ENCODE data around the gene FXYD4. TPM values are rescaled to one million over a fixed set of nuclear protein-coding genes. Genes with fewer than 3 reads are reported as not detected.

Gene FXYD4
- total and polyA plus RNA-seq, 4 donors: not detected

GRCh38 chr10:43369921-43370320 is 1.5 kb upstream of the FXYD4 start:
- no peak overlapping the region for H3K4me3 ChIP-seq (ENCODE audit: low read depth, low read length)
- H3K27me3 ChIP-seq (ENCODE audit: control insufficient read depth, insufficient read depth, low read length): no peaks in the 10 kb centered on the region
- no peaks in the 10 kb centered on the region for H3K36me3 ChIP-seq (ENCODE audit: control insufficient read depth, insufficient read depth, low read length)
- no peak overlapping the region for H3K27ac ChIP-seq (ENCODE audit: low read depth, low read length)
- peaks cover 8% of the 10 kb centered on the region for H3K4me1 ChIP-seq (ENCODE audit: control insufficient read depth, insufficient read depth, low read length)
- WGBS (ENCODE audit: insufficient coverage): 100% methylated on average over 4 of the region's 4 CpGs
- no peaks in the 10 kb centered on the region for H3K9me3 ChIP-seq (ENCODE audit: control insufficient read depth, insufficient read depth, low read length)
- DNase-seq (ENCODE audit: low read depth in 4 of 6, low spot score in 6 of 6): no peak

- H3K4me1 ChIP-seq (ENCODE audit: control insufficient read depth, insufficient read depth, low read length): peaks cover 8% of the 10 kb centered on the region
- DNase-seq (ENCODE audit: low read depth in 4 of 6, low spot score in 6 of 6): no peak
- H3K9me3 ChIP-seq (ENCODE audit: control insufficient read depth, insufficient read depth, low read length): no peaks in the 10 kb centered on the region
- H3K36me3 ChIP-seq (ENCODE audit: control insufficient read depth, insufficient read depth, low read length): no peaks in the 10 kb centered on the region
- 86% methylated on average over 5 of the region's 9 CpGs for WGBS (ENCODE audit: insufficient coverage)
- H3K4me3 ChIP-seq (ENCODE audit: low read depth, low read length): no peak overlapping the region
- H3K27ac ChIP-seq (ENCODE audit: low read depth, low read length): no peak overlapping the region
- H3K27me3 ChIP-seq (ENCODE audit: control insufficient read depth, insufficient read depth, low read length): no peaks in the 10 kb centered on the region
Observed at GRCh38 chr10:43370671-43371215, 693 bp upstream of the FXYD4 start.

GRCh38 chr10:43372765-43373361 is 1.4 kb downstream of the FXYD4 start:
- H3K4me3 ChIP-seq (ENCODE audit: low read depth, low read length): no peak overlapping the region
- peaks cover 8% of the 10 kb centered on the region for H3K4me1 ChIP-seq (ENCODE audit: control insufficient read depth, insufficient read depth, low read length)
- 100% methylated on average over 1 of the region's 1 CpG for WGBS (ENCODE audit: insufficient coverage)
- no peaks in the 10 kb centered on the region for H3K27me3 ChIP-seq (ENCODE audit: control insufficient read depth, insufficient read depth, low read length)
- no peaks in the 10 kb centered on the region for H3K9me3 ChIP-seq (ENCODE audit: control insufficient read depth, insufficient read depth, low read length)
- H3K27ac ChIP-seq (ENCODE audit: low read depth, low read length): no peak overlapping the region
- no peaks in the 10 kb centered on the region for H3K36me3 ChIP-seq (ENCODE audit: control insufficient read depth, insufficient read depth, low read length)
- no peak for DNase-seq (ENCODE audit: low read depth in 4 of 6, low spot score in 6 of 6)

- DNase-seq (ENCODE audit: low read depth in 4 of 6, low spot score in 6 of 6): no peak
- no peak overlapping the region for H3K27ac ChIP-seq (ENCODE audit: low read depth, low read length)
- no peak overlapping the region for H3K4me3 ChIP-seq (ENCODE audit: low read depth, low read length)
- H3K4me1 ChIP-seq (ENCODE audit: control insufficient read depth, insufficient read depth, low read length): peaks cover 8% of the 10 kb centered on the region
- H3K9me3 ChIP-seq (ENCODE audit: control insufficient read depth, insufficient read depth, low read length): no peaks in the 10 kb centered on the region
- H3K36me3 ChIP-seq (ENCODE audit: control insufficient read depth, insufficient read depth, low read length): no peaks in the 10 kb centered on the region
- H3K27me3 ChIP-seq (ENCODE audit: control insufficient read depth, insufficient read depth, low read length): no peaks in the 10 kb centered on the region
- 69% methylated on average over 5 of the region's 5 CpGs for WGBS (ENCODE audit: insufficient coverage)
Observed at GRCh38 chr10:43373461-43373860, 2.0 kb downstream of the FXYD4 start.

GRCh38 chr10:43374194-43374593 is 2.8 kb downstream of the FXYD4 start:
- no peak overlapping the region for H3K4me3 ChIP-seq (ENCODE audit: low read depth, low read length)
- H3K4me1 ChIP-seq (ENCODE audit: control insufficient read depth, insufficient read depth, low read length): peaks cover 8% of the 10 kb centered on the region
- H3K36me3 ChIP-seq (ENCODE audit: control insufficient read depth, insufficient read depth, low read length): no peaks in the 10 kb centered on the region
- WGBS (ENCODE audit: insufficient coverage): 71% methylated on average over 2 of the region's 3 CpGs
- no peak for DNase-seq (ENCODE audit: low read depth in 4 of 6, low spot score in 6 of 6)
- no peaks in the 10 kb centered on the region for H3K27me3 ChIP-seq (ENCODE audit: control insufficient read depth, insufficient read depth, low read length)
- H3K27ac ChIP-seq (ENCODE audit: low read depth, low read length): no peak overlapping the region
- H3K9me3 ChIP-seq (ENCODE audit: control insufficient read depth, insufficient read depth, low read length): no peaks in the 10 kb centered on the region

- WGBS (ENCODE audit: insufficient coverage): 69% methylated on average over 10 of the region's 12 CpGs
- Histone ChIP-seq H3K36me3 (ENCODE audit: control insufficient read depth, insufficient read depth, low read length) (no peaks in the 10 kb centered on the region), H3K27ac (ENCODE audit: low read depth, low read length) (no peak overlapping the region), H3K27me3 (ENCODE audit: control insufficient read depth, insufficient read depth, low read length) (no peaks in the 10 kb centered on the region), H3K4me3 (ENCODE audit: low read depth, low read length) (no peak overlapping the region), H3K4me1 (ENCODE audit: control insufficient read depth, insufficient read depth, low read length) (peaks cover 8% of the 10 kb centered on the region), H3K9me3 (ENCODE audit: control insufficient read depth, insufficient read depth, low read length) (no peaks in the 10 kb centered on the region)
- no peak for DNase-seq (ENCODE audit: low read depth in 4 of 6, low spot score in 6 of 6)
Observed at GRCh38 chr10:43375401-43376020, 4.1 kb downstream of the FXYD4 start.

GRCh38 chr10:43376046-43376635 is 4.7 kb downstream of the FXYD4 start:
- WGBS (ENCODE audit: insufficient coverage): 80% methylated on average over 3 of the region's 9 CpGs
- Histone ChIP-seq H3K4me3 (ENCODE audit: low read depth, low read length) (no peak overlapping the region), H3K36me3 (ENCODE audit: control insufficient read depth, insufficient read depth, low read length) (no peaks in the 10 kb centered on the region), H3K27ac (ENCODE audit: low read depth, low read length) (no peak overlapping the region), H3K4me1 (ENCODE audit: control insufficient read depth, insufficient read depth, low read length) (peaks cover 8% of the 10 kb centered on the region), H3K27me3 (ENCODE audit: control insufficient read depth, insufficient read depth, low read length) (no peaks in the 10 kb centered on the region), H3K9me3 (ENCODE audit: control insufficient read depth, insufficient read depth, low read length) (no peaks in the 10 kb centered on the region)
- DNase-seq (ENCODE audit: low read depth in 4 of 6, low spot score in 6 of 6): no peak

- Histone ChIP-seq H3K27ac (ENCODE audit: low read depth, low read length) (no peak overlapping the region), H3K4me3 (ENCODE audit: low read depth, low read length) (no peak overlapping the region), H3K4me1 (ENCODE audit: control insufficient read depth, insufficient read depth, low read length) (peaks cover 8% of the 10 kb centered on the region), H3K27me3 (ENCODE audit: control insufficient read depth, insufficient read depth, low read length) (no peaks in the 10 kb centered on the region), H3K9me3 (ENCODE audit: control insufficient read depth, insufficient read depth, low read length) (no peaks in the 10 kb centered on the region), H3K36me3 (ENCODE audit: control insufficient read depth, insufficient read depth, low read length) (no peaks in the 10 kb centered on the region)
- 81% methylated on average over 2 of the region's 2 CpGs for WGBS (ENCODE audit: insufficient coverage)
- no peak for DNase-seq (ENCODE audit: low read depth in 4 of 6, low spot score in 6 of 6)
Observed at GRCh38 chr10:43376828-43377423, 5.5 kb downstream of the FXYD4 start.

- Histone ChIP-seq H3K9me3 (ENCODE audit: control insufficient read depth, insufficient read depth, low read length) (no peaks in the 10 kb centered on the region), H3K27me3 (ENCODE audit: control insufficient read depth, insufficient read depth, low read length) (no peaks in the 10 kb centered on the region), H3K36me3 (ENCODE audit: control insufficient read depth, insufficient read depth, low read length) (no peaks in the 10 kb centered on the region), H3K4me1 (ENCODE audit: control insufficient read depth, insufficient read depth, low read length) (peaks cover 8% of the 10 kb centered on the region), H3K27ac (ENCODE audit: low read depth, low read length) (no peak overlapping the region), H3K4me3 (ENCODE audit: low read depth, low read length) (no peak overlapping the region)
- 72% methylated on average over 13 of the region's 13 CpGs for WGBS (ENCODE audit: insufficient coverage)
- DNase-seq (ENCODE audit: low read depth in 4 of 6, low spot score in 6 of 6): no peak
Observed at GRCh38 chr10:43377424-43377883, 6.0 kb downstream of the FXYD4 start.
